Measurements from ENCODE around the gene LINGO3.

DNA sequence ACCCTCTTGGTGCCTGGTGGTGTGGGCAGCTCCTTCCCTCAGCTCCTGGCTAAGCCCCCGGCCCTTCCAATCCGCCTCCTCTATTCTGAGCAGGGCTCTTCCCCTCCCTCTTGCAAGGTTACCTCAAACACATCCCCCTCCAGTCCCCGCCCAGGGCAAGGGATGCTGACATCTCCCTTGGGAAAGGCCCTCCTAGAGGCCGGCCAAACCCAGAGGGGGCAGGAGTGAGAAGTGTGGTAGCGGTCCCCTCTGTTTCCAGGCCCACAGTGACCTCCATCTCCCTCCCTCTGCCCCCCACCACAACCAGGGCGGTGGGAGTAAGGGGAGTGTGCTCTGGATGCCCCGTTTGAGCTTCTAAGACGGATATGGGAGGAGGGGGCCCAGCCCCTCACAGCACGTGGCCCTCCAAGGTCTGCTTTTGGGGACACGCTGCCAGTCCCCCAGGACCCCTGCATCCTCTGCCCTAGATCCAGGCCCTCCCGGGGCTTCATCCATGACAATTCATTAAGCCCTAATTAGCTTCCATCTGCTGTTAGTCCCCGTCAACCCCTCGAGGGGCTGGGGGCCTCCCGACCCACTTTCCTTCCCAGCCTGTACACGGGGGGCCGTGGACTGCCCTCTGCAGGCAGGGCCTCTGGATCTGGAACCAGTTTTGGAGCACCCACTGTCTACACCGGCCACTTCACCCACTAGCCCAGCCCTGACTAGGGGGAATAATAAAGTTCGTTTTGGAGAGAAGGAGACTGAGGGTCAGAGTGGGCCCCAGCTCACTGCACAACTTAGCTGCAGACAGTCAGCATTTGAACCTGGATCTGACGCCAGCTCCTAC, 2.3 kb downstream of the LINGO3 start:
- TF ChIP-seq, protein P1, sequence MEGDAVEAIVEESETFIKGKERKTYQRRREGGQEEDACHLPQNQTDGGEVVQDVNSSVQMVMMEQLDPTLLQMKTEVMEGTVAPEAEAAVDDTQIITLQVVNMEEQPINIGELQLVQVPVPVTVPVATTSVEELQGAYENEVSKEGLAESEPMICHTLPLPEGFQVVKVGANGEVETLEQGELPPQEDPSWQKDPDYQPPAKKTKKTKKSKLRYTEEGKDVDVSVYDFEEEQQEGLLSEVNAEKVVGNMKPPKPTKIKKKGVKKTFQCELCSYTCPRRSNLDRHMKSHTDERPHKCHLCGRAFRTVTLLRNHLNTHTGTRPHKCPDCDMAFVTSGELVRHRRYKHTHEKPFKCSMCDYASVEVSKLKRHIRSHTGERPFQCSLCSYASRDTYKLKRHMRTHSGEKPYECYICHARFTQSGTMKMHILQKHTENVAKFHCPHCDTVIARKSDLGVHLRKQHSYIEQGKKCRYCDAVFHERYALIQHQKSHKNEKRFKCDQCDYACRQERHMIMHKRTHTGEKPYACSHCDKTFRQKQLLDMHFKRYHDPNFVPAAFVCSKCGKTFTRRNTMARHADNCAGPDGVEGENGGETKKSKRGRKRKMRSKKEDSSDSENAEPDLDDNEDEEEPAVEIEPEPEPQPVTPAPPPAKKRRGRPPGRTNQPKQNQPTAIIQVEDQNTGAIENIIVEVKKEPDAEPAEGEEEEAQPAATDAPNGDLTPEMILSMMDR (IDR thresholded peaks at IDR 0.05), result no peak
- TF ChIP-seq POLR2A (IDR thresholded peaks at IDR 0.05), result no peak
